ENCODE results near the gene TXNDC8.
"Not testable (repeated sequence)": the region's sequence is repeated elsewhere in the genome, so short reads cannot be mapped to it uniquely, and the experiment has no call there.

Gene TXNDC8

DNA sequence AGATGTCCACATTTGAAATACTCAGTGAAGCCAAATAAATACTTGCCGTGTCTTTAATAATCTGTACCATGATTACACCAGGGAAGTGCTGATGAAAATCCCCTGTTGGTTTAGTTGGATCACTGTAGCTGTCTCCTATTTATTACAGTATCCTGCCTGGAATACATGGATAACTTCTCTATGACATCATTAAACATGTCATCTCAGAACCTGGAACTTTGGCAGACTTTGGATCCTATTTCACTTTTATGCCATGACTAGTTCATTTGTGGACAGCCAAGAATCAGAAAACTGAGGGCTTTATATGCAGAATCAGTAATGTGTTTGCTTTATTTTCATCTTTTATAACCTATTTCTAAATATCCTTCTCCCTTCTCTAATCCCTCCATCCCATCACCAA is at the start of gene TXNDC8:
TXNDC8 (minus strand) TSS at position 137 of the 400 bp plus-strand sequence.
- DNase-seq (ENCODE audit: low read depth): no peak
- TF ChIP-seq, protein P1, sequence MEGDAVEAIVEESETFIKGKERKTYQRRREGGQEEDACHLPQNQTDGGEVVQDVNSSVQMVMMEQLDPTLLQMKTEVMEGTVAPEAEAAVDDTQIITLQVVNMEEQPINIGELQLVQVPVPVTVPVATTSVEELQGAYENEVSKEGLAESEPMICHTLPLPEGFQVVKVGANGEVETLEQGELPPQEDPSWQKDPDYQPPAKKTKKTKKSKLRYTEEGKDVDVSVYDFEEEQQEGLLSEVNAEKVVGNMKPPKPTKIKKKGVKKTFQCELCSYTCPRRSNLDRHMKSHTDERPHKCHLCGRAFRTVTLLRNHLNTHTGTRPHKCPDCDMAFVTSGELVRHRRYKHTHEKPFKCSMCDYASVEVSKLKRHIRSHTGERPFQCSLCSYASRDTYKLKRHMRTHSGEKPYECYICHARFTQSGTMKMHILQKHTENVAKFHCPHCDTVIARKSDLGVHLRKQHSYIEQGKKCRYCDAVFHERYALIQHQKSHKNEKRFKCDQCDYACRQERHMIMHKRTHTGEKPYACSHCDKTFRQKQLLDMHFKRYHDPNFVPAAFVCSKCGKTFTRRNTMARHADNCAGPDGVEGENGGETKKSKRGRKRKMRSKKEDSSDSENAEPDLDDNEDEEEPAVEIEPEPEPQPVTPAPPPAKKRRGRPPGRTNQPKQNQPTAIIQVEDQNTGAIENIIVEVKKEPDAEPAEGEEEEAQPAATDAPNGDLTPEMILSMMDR (IDR thresholded peaks at IDR 0.05; ENCODE audit: low read depth, low read length, missing control alignments): no peak
- no peak within 1 kb of the TSS for H3K4me3 ChIP-seq (ENCODE audit: low read depth, low read length)

DNA sequence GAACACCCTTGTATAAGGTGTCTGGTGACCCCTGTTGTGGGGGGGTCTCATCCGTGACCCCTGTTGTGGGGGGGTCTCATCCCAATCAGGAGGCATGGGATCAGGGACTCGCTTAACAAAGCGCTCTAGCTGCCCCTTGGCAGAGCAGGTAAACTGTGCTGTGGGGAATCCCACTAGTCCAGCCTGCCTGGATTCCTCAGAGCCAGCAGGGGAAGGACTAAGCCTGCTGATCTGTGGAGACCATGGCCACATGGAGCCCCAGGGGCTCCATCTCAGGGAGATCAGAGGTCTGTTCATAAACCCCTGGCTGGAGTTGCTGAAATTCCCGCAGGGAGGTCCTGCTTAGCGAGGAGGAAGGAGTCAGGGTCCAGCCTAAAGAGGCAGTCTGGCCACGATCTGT is 45.8 kb upstream of the TXNDC8 start:
- TF ChIP-seq, protein P1 (IDR thresholded peaks at IDR 0.05; ENCODE audit: low read depth, low read length, missing control alignments): no peak
- no peak overlapping the region for H3K4me3 ChIP-seq (ENCODE audit: low read depth, low read length)
- DNase-seq (ENCODE audit: low read depth): no peak

DNA sequence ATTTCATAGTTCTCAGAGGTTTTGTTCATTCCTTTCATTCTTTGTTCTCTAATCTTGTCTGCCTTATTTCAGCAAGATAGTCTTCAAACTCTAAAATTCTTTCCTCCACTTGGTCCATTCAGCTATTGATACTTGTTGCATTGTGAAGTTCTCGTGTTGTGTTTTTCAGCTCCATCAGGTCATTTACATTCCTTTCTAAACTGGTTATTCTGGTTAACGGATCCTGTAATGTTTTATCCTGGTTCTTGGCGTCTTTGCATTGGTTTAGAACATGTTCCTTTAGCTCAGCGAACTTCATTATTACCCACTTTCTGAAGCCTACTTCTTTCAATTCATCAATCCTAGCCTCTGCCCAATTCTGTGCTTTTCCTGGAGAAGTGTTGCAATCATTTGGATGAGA is 45.1 kb upstream of the TXNDC8 start:
- TF ChIP-seq, protein P1 (IDR thresholded peaks at IDR 0.05; ENCODE audit: low read depth, low read length, missing control alignments): no peak
- no peak for DNase-seq (ENCODE audit: low read depth)
- no peak overlapping the region for H3K4me3 ChIP-seq (ENCODE audit: low read depth, low read length)

DNA sequence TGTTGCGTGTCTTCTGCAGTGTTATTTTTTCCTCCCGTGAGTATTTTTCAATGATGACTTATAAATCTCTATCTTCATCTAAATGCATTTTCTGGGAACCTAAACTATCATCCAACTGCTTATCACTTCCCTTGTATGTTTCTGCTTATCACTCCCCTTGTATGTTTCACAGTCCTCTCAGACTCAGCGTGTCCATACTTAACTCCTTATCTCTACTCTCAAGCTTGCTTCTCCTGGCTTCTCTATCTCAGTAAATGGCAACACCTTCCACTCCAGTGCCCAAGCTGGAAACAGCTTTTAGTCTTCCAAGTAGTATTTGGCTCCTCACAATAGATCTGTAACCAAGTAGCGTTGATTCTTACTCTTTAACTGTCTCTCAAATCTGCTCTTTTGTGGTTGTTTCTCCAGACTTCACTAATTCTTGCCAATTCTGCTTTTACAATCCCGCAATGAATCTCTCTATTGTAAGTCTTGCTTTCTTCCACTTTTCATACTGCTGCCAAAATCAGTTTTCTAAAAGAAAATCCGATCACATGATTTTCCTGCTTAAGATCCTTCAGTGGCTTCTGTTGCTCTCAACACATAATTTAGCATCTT is 33.8 kb upstream of the TXNDC8 start:
- H3K4me3 ChIP-seq (ENCODE audit: low read depth, low read length): no peak overlapping the region
- DNase-seq (ENCODE audit: low read depth): no peak
- TF ChIP-seq, protein P1 (IDR thresholded peaks at IDR 0.05; ENCODE audit: low read depth, low read length, missing control alignments): no peak

DNA sequence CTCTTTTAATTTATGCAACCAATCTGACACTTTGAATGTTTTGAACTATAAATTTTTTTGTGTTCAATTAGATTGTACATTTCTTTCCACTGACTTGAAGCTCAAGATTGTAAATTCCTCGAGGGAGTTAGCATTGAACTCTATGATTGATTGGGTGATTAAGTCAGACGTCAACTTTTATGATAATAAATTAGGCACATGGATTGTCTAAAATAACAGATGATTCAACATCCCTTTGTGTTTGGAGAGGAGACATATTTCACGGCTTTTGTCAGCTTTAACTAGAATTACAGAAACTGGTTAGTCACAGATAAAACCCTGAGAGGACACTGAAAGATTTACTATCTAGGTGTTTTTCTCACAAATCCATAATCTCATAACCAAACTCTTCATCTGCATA is 32.7 kb upstream of the TXNDC8 start:
- no peak for DNase-seq (ENCODE audit: low read depth)
- TF ChIP-seq, protein P1 (IDR thresholded peaks at IDR 0.05; ENCODE audit: low read depth, low read length, missing control alignments): no peak
- H3K4me3 ChIP-seq (ENCODE audit: low read depth, low read length): no peak overlapping the region

DNA sequence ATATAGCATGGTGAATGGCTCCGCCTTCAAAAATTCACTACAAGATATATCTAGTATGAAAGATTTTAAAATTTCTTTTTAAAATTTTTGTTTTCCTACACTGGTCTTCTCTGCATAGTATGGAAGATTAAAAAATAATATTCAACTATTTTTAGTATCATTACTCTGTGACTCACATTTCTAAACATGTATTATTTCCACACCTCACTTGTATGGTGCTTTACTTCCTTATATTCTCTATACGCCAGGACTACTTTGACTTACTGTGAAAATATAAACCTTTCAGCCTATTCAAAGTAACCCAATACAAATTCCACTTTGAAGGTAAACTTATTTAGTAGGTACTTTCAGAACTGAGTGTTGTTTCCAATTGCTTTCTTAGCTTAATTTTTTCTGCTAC is 26.8 kb upstream of the TXNDC8 start:
- no peak for DNase-seq (ENCODE audit: low read depth)
- no peak overlapping the region for H3K4me3 ChIP-seq (ENCODE audit: low read depth, low read length)
- TF ChIP-seq, protein P1 (IDR thresholded peaks at IDR 0.05; ENCODE audit: low read depth, low read length, missing control alignments): no peak

DNA sequence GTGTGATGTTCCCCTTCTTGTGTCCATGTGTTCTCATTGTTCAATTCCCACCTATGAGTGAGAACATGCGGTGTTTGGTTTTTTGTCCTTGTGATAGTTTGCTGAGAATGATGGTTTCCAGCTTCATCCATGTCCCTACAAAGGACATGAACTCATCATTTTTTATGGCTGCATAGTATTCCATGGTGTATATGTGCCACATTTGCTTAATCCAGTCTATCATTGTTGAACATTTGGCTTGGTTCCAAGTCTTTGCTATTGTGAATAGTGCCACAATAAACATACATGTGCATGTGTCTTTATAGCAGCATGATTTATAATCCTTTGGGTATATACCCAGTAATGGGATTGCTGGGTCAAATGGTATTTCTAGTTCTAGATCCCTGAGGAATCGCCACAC is 21.3 kb upstream of the TXNDC8 start:
- H3K4me3 ChIP-seq (ENCODE audit: low read depth, low read length); DNase-seq (ENCODE audit: low read depth): not testable (repeated sequence)
